Kidney glomerular epithelial cell (primary cell): Measurements from ENCODE around the gene ZBTB21.

Experiments used
- DNase-seq: peaks from one replicate; lab custom pipeline; 2025; lab: John Stamatoyannopoulos, UW

The ZBTB21 gene

GRCh38 chr21:42009831-42010506 is at the start of gene ZBTB21:
TSS of gene ZBTB21 (minus strand) at chr21:42010360. CDS start at chr21:41994095, 16,265 bp downstream.
- DNase-seq, result peak; percentile 94

- no peak for DNase-seq
These were observed 49.6 kb upstream of the ZBTB21 start for GRCh38 chr21:42059721-42060120.

- no peak for DNase-seq
These were observed 49.0 kb upstream of the ZBTB21 start for GRCh38 chr21:42059141-42059540.

- no peak for DNase-seq
These were observed 48.5 kb upstream of the ZBTB21 start for GRCh38 chr21:42058631-42059111.

GRCh38 chr21:42057851-42058437 is 47.8 kb upstream of the ZBTB21 start:
- DNase-seq, result no peak

- no peak for DNase-seq
These were observed 47.0 kb upstream of the ZBTB21 start for GRCh38 chr21:42056996-42057689.

GRCh38 chr21:42056468-42056867 is 46.3 kb upstream of the ZBTB21 start:
- no peak for DNase-seq

GRCh38 chr21:42055425-42055824 is 45.3 kb upstream of the ZBTB21 start:
- no peak for DNase-seq

- no peak for DNase-seq
These were observed 41.6 kb upstream of the ZBTB21 start for GRCh38 chr21:42051788-42052187.

GRCh38 chr21:42049578-42050430 is 39.6 kb upstream of the ZBTB21 start:
- no peak for DNase-seq

- DNase-seq, result no peak
These were observed 38.9 kb upstream of the ZBTB21 start for GRCh38 chr21:42048870-42049577.

- DNase-seq, result peak; percentile 69
These were observed 37.9 kb upstream of the ZBTB21 start for GRCh38 chr21:42047821-42048613.

- DNase-seq, result no peak
These were observed 34.8 kb upstream of the ZBTB21 start for GRCh38 chr21:42044871-42045495.

- no peak for DNase-seq
These were observed 33.8 kb upstream of the ZBTB21 start for GRCh38 chr21:42043961-42044360.

GRCh38 chr21:42043201-42043895 is 33.2 kb upstream of the ZBTB21 start:
- DNase-seq, result no peak

- no peak for DNase-seq
These were observed 32.5 kb upstream of the ZBTB21 start for GRCh38 chr21:42042651-42043050.

GRCh38 chr21:42041711-42042110 is 31.6 kb upstream of the ZBTB21 start:
- no peak for DNase-seq

- no peak for DNase-seq
These were observed 31.1 kb upstream of the ZBTB21 start for GRCh38 chr21:42041246-42041645.

- peak; percentile 97 for DNase-seq
These were observed 30.4 kb upstream of the ZBTB21 start for GRCh38 chr21:42040411-42041180.
